Measurements from ENCODE around the gene VAPB.

The VAPB gene

GRCh38 chr20:58475466-58475865 lies 86.4 kb downstream of the VAPB start:
- no peak overlapping the region for H3K4me3 ChIP-seq (ENCODE audit: control insufficient read depth, low read depth, low read length)
- DNase-seq (ENCODE audit: low read depth), result no peak
- no peak for TF ChIP-seq CTCF (conservative IDR thresholded peaks at IDR 0.05; ENCODE audit: control insufficient read depth, insufficient read depth, low read depth, low read length)

- peak; percentile 16 for DNase-seq (ENCODE audit: low read depth)
- no peak overlapping the region for H3K4me3 ChIP-seq (ENCODE audit: control insufficient read depth, low read depth, low read length)
- TF ChIP-seq CTCF (conservative IDR thresholded peaks at IDR 0.05; ENCODE audit: control insufficient read depth, insufficient read depth, low read depth, low read length), result no peak
Measured at GRCh38 chr20:58478141-58478805, 89.2 kb downstream of the VAPB start.

GRCh38 chr20:58479726-58480440 lies 90.9 kb downstream of the VAPB start:
- no peak overlapping the region for H3K4me3 ChIP-seq (ENCODE audit: control insufficient read depth, low read depth, low read length)
- no peak for DNase-seq (ENCODE audit: low read depth)
- TF ChIP-seq CTCF (conservative IDR thresholded peaks at IDR 0.05; ENCODE audit: control insufficient read depth, insufficient read depth, low read depth, low read length), result no peak

GRCh38 chr20:58480551-58481336 lies 91.7 kb downstream of the VAPB start:
- no peak for DNase-seq (ENCODE audit: low read depth)
- no peak overlapping the region for H3K4me3 ChIP-seq (ENCODE audit: control insufficient read depth, low read depth, low read length)
- no peak for TF ChIP-seq CTCF (conservative IDR thresholded peaks at IDR 0.05; ENCODE audit: control insufficient read depth, insufficient read depth, low read depth, low read length)

- no peak overlapping the region for H3K4me3 ChIP-seq (ENCODE audit: control insufficient read depth, low read depth, low read length)
- peak; percentile 41 for DNase-seq (ENCODE audit: low read depth)
- TF ChIP-seq CTCF (conservative IDR thresholded peaks at IDR 0.05; ENCODE audit: control insufficient read depth, insufficient read depth, low read depth, low read length), result peak; percentile 49
Measured at GRCh38 chr20:58481481-58482021, 92.5 kb downstream of the VAPB start.

GRCh38 chr20:58482416-58482815 lies 93.4 kb downstream of the VAPB start:
- H3K4me3 ChIP-seq (ENCODE audit: control insufficient read depth, low read depth, low read length), result no peak overlapping the region
- DNase-seq (ENCODE audit: low read depth), result peak; percentile 37
- no peak for TF ChIP-seq CTCF (conservative IDR thresholded peaks at IDR 0.05; ENCODE audit: control insufficient read depth, insufficient read depth, low read depth, low read length)
